HepG2 (cell line): Measurements from ENCODE around the gene RABEP2. TPM values are rescaled to one million over a fixed set of nuclear protein-coding genes. Genes with fewer than 3 reads are reported as not detected.

Source experiments
- ATAC-seq: fragments of 200-7000 bp; cut with Tn5 transposase; 3 replicates; pipeline ENCODE4 v1.9.1; 2020; ENCODE audit warnings: mild to moderate bottlenecking, moderate library complexity
- BruUV-seq: library from RNA; stranded (reverse); fragments of 400-500 nt; replicated peaks from 2 replicates; lab custom pipeline; 2021; lab: Mats Ljungman, UMichigan
- CTCF ChIA-PET: fragments of 300-600 bp; formaldehyde crosslinking; extraction: SDS; loops from one replicate; lab custom pipeline; 2021; ENCODE audit warnings: low total read pairs, inconsistent platforms, low intra/inter-chr PET ratio; lab: Yijun Ruan, JAX
- POLR2A ChIA-PET: fragments of 350-600 bp; sonication (Branson Sonifier 250); formaldehyde crosslinking; loops from one replicate; lab custom pipeline; 2020; ENCODE audit warnings: antibody characterized with exemption, inconsistent platforms; lab: Yijun Ruan, JAX
- DNase-seq: peaks from one replicate; pipeline ENCODE4 v3.0.0-alpha.2; 2015; ENCODE audit warnings: low spot score
- FAIRE-seq: peaks from 3 replicates; lab custom pipeline; 2011; peaks lifted over from hg19 to GRCh38; lab: Jason Lieb, UNC
- H2AFZ ChIP-seq: one replicate; pipeline ENCODE4 v1.6.1; 2011; ENCODE audit warnings: low read length, inconsistent platforms
- H3K27ac ChIP-seq: fragments of 300-600 bp; 3 replicates; pipeline ENCODE4 v1.8.0; 2011; ENCODE audit warnings: mixed run types, mild to moderate bottlenecking, mixed read lengths, low read length, inconsistent platforms; ENCODE audit not compliant: insufficient read depth; ENCODE audit errors: extremely low read length
- H3K27me3 ChIP-seq, 2 experiments: fragments of 200-600 bp in 1 of 2; 2 replicates in 1 of 2; 3 replicates in 1 of 2; pipeline versions ENCODE4 v1.6.0 to v1.8.0; 2011; ENCODE audit warnings: low read length in 2 of 2, mild to moderate bottlenecking in 2 of 2, moderate library complexity in 2 of 2, inconsistent platforms in 1 of 2; ENCODE audit not compliant: insufficient read depth in 2 of 2, control insufficient read depth in 1 of 2
- H3K36me3 ChIP-seq, 2 experiments: fragments of 200-600 bp in 1 of 2; replicated peaks in 1 of 2; 2 replicates in 1 of 2; 3 replicates in 1 of 2; pipeline versions ENCODE4 v1.5.1 to v1.8.0; 2011; ENCODE audit warnings: low read length in 2 of 2, inconsistent platforms in 1 of 2; ENCODE audit not compliant: insufficient read depth in 2 of 2, control insufficient read depth in 1 of 2
- H3K4me1 ChIP-seq: 2 replicates; pipeline ENCODE4 v1.5.1; 2012; ENCODE audit warnings: low read length, inconsistent platforms; ENCODE audit not compliant: insufficient read depth
- H3K4me2 ChIP-seq: 2 replicates; pipeline ENCODE4 v1.6.0; 2011; ENCODE audit warnings: low read depth, low read length, inconsistent platforms
- H3K4me3 ChIP-seq, 3 experiments: fragments of 200-600 bp in 1 of 3; sonication (generic), shearing (Covaris generic) in 1 of 3; replicated peaks in 1 of 3; 2 replicates each; pipeline ENCODE4 v1.5.1; 2011 to 2016; ENCODE audit warnings: low read length in 3 of 3, inconsistent platforms in 2 of 3, low read depth in 2 of 3, mild to moderate bottlenecking in 2 of 3, control low read depth in 1 of 3, mixed read lengths in 1 of 3; ENCODE audit not compliant: insufficient read depth in 1 of 3
- H3K79me2 ChIP-seq: one replicate; pipeline ENCODE4 v1.6.1; 2011; ENCODE audit warnings: low read length, inconsistent platforms; ENCODE audit not compliant: insufficient read depth
- H3K9ac ChIP-seq: 2 replicates; pipeline ENCODE4 v1.6.0; 2011; ENCODE audit warnings: mild to moderate bottlenecking, low read depth, low read length, inconsistent platforms; ENCODE audit not compliant: insufficient read depth
- H3K9me3 ChIP-seq: 2 replicates; pipeline ENCODE4 v1.5.1; 2012; ENCODE audit warnings: mild to moderate bottlenecking, low read length
- H4K20me1 ChIP-seq: 2 replicates; pipeline ENCODE4 v1.6.0; 2011; ENCODE audit warnings: inconsistent platforms, mild to moderate bottlenecking, low read length, moderate library complexity; ENCODE audit not compliant: insufficient read depth
- EEA1 ChIP-seq: sonication (generic); formaldehyde crosslinking; IDR thresholded peaks from 2 replicates; pipeline ENCODE4 v1.5.1; 2020; ENCODE audit warnings: mild to moderate bottlenecking, missing genetic modification reagents, borderline replicate concordance
- KDM6A ChIP-seq: IDR thresholded peaks from 2 replicates; pipeline ENCODE4 v1.6.1; 2016; ENCODE audit warnings: low read depth
- MIXL1 ChIP-seq: IDR thresholded peaks from 2 replicates; pipeline ENCODE4 v1.6.1; 2016
- RARA ChIP-seq: IDR thresholded peaks from 2 replicates; pipeline ENCODE4 v1.6.1; 2016; ENCODE audit warnings: missing genetic modification reagents, missing compliant biosample characterization
- RORA ChIP-seq: sonication (generic); formaldehyde crosslinking; IDR thresholded peaks from 2 replicates; pipeline ENCODE4 v1.5.0; 2020; ENCODE audit warnings: mild to moderate bottlenecking, missing genetic modification reagents, moderate library complexity
- SMAD1 ChIP-seq: sonication (generic); formaldehyde crosslinking; IDR thresholded peaks from 2 replicates; pipeline ENCODE4 v1.4.0; 2020; ENCODE audit warnings: missing genetic modification reagents, low read depth, mild to moderate bottlenecking, borderline replicate concordance
- SMAD3 ChIP-seq: sonication (generic); formaldehyde crosslinking; IDR thresholded peaks from 2 replicates; pipeline ENCODE4 v1.4.0; 2020; ENCODE audit warnings: missing genetic modification reagents
- SMARCC2 ChIP-seq: fragments of 450-650 bp; IDR thresholded peaks from 2 replicates; pipeline ENCODE4 v1.6.1; 2017; ENCODE audit warnings: antibody characterized with exemption, mild to moderate bottlenecking
- SMC3 ChIP-seq: IDR thresholded peaks from 2 replicates; pipeline ENCODE4 v1.6.1; 2011; ENCODE audit warnings: low read length, improper control_type of control experiment
- STAG1 ChIP-seq: sonication (generic); formaldehyde crosslinking; IDR thresholded peaks from 2 replicates; pipeline ENCODE4 v1.4.0; 2020; ENCODE audit warnings: missing genetic modification reagents
- ZNF431 ChIP-seq: sonication (generic); formaldehyde crosslinking; IDR thresholded peaks from 2 replicates; pipeline ENCODE4 v1.9.0; 2022; ENCODE audit warnings: missing genetic modification reagents, low read depth, mild to moderate bottlenecking, borderline replicate concordance
- ZNF644 ChIP-seq: IDR thresholded peaks from 2 replicates; pipeline ENCODE4 v1.6.1; 2016; ENCODE audit warnings: low read depth
- ZNF652 ChIP-seq: IDR thresholded peaks from 2 replicates; pipeline ENCODE4 v1.6.1; 2016; ENCODE audit warnings: low read depth, borderline replicate concordance
- ZNF737 ChIP-seq: sonication (generic); formaldehyde crosslinking; IDR thresholded peaks from 2 replicates; pipeline ENCODE4 v1.5.0; 2020; ENCODE audit warnings: missing genetic modification reagents, mild to moderate bottlenecking, borderline replicate concordance
- ZNF777 ChIP-seq: sonication (generic); formaldehyde crosslinking; IDR thresholded peaks from 2 replicates; pipeline ENCODE4 v1.4.0; 2020; ENCODE audit warnings: missing genetic modification reagents
- ZSCAN12 ChIP-seq: sonication (generic); formaldehyde crosslinking; IDR thresholded peaks from 2 replicates; pipeline ENCODE4 v1.9.0; 2021; ENCODE audit warnings: mild to moderate bottlenecking, missing genetic modification reagents
- WGBS: methylation state at CpG from one replicate; pipeline ENCODE4 v1.1.6; 2017; ENCODE audit warnings: low lambda C conversion rate; 5-methylcytosine and 5-hydroxymethylcytosine counted together
- in situ Hi-C: cut with HindIII; loops from 2 replicates; pipeline ENCODE4 v1.10.0; 2017; ENCODE audit warnings: low pct_unique_long_range_greater_than_20kb; ENCODE audit not compliant: extremely low pct_ligation_motif_present
- intact Hi-C: fragments of 100-400 bp; cut with micrococcal nuclease; formaldehyde crosslinking; loops from one replicate; pipeline ENCODE4 v1.10.0; 2022; ENCODE audit not compliant: unreplicated experiment
- polyA plus RNA-seq, 8 experiments: library from polyadenylated mRNA; depleted of rRNA in 3 of 8; stranded (reverse) in 7 of 8; unstranded in 1 of 8; fragments of >200 nt; fragmentation: Illumina TruSeq in 4 of 8; extraction: Trizol in 4 of 8; gene quantifications; 2 replicates each; pipeline versions ENCODE4 v1.2.1 to v1.2.3, GENCODE V29; 2011 to 2016; ENCODE audit warnings: low read depth in 4 of 8, missing spikeins in 1 of 8, mixed read lengths in 1 of 8; ENCODE audit not compliant: insufficient read depth in 1 of 8
- total RNA-seq, 5 experiments: library from RNA; depleted of rRNA; stranded (reverse); fragments of >200 nt; fragmentation: Illumina TruSeq; extraction: Trizol; gene quantifications; 2 replicates each; pipeline ENCODE4 v1.2.3, GENCODE V29; 2016; ENCODE audit warnings: low read depth in 1 of 5
- TF ChIP-seq, protein P1 (sequence below): sonication (generic); formaldehyde crosslinking; conservative IDR thresholded peaks from 2 replicates; pipeline ENCODE4 v1.4.0; 2020; ENCODE audit warnings: missing genetic modification reagents
- TF ChIP-seq, protein P2 (sequence below): sonication (generic); formaldehyde crosslinking; IDR thresholded peaks from 2 replicates; pipeline ENCODE4 v1.4.0; 2020; ENCODE audit warnings: missing genetic modification reagents, borderline replicate concordance
- TF ChIP-seq, protein P3 (sequence below): IDR thresholded peaks from 2 replicates; pipeline ENCODE4 v1.6.1; 2016; ENCODE audit warnings: missing genetic modification reagents, missing compliant biosample characterization
- TF ChIP-seq, protein P4 (sequence below): sonication (generic); formaldehyde crosslinking; IDR thresholded peaks from 2 replicates; pipeline ENCODE4 v1.4.0; 2020; ENCODE audit warnings: missing genetic modification reagents

RABEP2 gene
- total and polyA plus RNA-seq, 2 of the 13 experiments (the other 11 are each of a cell fraction or from before 2014, with no cell fraction given), result 10.8 to 18.4 TPM

DNA sequence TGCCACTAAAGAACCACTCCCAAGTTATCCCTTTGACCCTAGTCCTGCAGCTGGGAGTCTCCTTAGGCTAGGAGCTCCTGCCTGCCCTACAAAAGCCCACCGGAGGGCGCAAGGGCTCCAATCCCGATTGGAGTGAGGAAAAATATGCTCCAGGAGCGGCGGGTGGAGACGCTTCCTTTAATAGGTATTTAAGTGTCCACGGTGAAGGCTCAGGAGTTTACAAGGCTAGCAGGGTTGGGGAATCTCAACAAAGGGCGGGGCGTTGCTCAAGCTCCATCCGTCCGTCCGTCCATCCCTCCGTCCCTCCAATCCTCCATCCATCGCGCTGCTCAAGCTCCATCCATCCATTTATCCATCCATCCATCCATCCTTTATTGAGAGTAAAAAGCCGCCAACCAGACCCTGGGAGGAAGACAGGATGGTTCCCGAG lies 49.0 kb upstream of the RABEP2 start:
- peak overlapping the region; percentile 60 for H3K27ac ChIP-seq
- no peaks in the 10 kb centered on the region for H3K9me3 ChIP-seq
- DNase-seq (peak; percentile 70), FAIRE-seq (peak; percentile 73), ATAC-seq (peak; percentile 79)
- peak overlapping the region; percentile 88 for H3K9ac ChIP-seq
- CTCF ChIA-PET, result no interaction called here
- H4K20me1 ChIP-seq, result no peaks in the 10 kb centered on the region
- WGBS, result 1% methylated on average over 17 of the region's 17 CpGs
- H3K36me3 ChIP-seq, result peaks cover 6% of the 10 kb centered on the region in 2 experiments; a peak in 3 of 5 replicates
- intact Hi-C loops (no loop called here), in situ Hi-C loops (no loop called here)
- peak overlapping the region; percentile 90 for H2AFZ ChIP-seq
- H3K4me3 ChIP-seq, result peak overlapping the region; percentile 93 to 100 (median 100)
- no peaks in the 10 kb centered on the region; a peak in 1 of 5 replicates for H3K27me3 ChIP-seq
- H3K4me1 ChIP-seq, result peaks cover 24% of the 10 kb centered on the region
- H3K79me2 ChIP-seq, result peaks cover 17% of the 10 kb centered on the region
- TSS peak; percentile 99 for BruUV-seq
- H3K4me2 ChIP-seq, result peak overlapping the region; percentile 94
- POLR2A ChIA-PET, result interaction anchor here (0.7 to 1.9 kb wide), 9 partner anchors 9 to 151 kb away, joined by 3 to 10 read pairs (median 5); partner anchors contain the start of genes ATXN2L, NFATC2IP and TUFM
- 0 out of 2 replicates have a peak, but pooled peaks have one; percentile 12 for TF ChIP-seq KDM6A
- TF ChIP-seq, protein P1, sequence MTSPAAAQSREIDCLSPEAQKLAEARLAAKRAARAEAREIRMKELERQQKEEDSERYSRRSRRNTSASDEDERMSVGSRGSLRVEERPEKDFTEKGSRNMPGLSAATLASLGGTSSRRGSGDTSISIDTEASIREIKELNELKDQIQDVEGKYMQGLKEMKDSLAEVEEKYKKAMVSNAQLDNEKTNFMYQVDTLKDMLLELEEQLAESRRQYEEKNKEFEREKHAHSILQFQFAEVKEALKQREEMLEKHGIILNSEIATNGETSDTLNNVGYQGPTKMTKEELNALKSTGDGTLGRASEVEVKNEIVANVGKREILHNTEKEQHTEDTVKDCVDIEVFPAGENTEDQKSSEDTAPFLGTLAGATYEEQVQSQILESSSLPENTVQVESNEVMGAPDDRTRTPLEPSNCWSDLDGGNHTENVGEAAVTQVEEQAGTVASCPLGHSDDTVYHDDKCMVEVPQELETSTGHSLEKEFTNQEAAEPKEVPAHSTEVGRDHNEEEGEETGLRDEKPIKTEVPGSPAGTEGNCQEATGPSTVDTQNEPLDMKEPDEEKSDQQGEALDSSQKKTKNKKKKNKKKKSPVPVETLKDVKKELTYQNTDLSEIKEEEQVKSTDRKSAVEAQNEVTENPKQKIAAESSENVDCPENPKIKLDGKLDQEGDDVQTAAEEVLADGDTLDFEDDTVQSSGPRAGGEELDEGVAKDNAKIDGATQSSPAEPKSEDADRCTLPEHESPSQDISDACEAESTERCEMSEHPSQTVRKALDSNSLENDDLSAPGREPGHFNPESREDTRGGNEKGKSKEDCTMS, result 0 out of 2 replicates have a peak, but pooled peaks have one; percentile 34
- TF ChIP-seq SMAD3, result peak; percentile 17; the same call in 1 of the 2 replicates
- TF ChIP-seq, protein P2, sequence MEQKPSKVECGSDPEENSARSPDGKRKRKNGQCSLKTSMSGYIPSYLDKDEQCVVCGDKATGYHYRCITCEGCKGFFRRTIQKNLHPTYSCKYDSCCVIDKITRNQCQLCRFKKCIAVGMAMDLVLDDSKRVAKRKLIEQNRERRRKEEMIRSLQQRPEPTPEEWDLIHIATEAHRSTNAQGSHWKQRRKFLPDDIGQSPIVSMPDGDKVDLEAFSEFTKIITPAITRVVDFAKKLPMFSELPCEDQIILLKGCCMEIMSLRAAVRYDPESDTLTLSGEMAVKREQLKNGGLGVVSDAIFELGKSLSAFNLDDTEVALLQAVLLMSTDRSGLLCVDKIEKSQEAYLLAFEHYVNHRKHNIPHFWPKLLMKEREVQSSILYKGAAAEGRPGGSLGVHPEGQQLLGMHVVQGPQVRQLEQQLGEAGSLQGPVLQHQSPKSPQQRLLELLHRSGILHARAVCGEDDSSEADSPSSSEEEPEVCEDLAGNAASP (CRISPR knock-in tag), result 0 out of 2 replicates have a peak, but pooled peaks have one; percentile 14
- no peak for TF ChIP-seq ZNF652 (CRISPR knock-in tag)
- peak; percentile 61 for TF ChIP-seq SMC3
- 0 out of 2 replicates have a peak, but pooled peaks have one; percentile 8 for TF ChIP-seq ZNF644 (CRISPR knock-in tag)
- no peak for TF ChIP-seq ZNF737 (CRISPR knock-in tag)
- 0 out of 2 replicates have a peak, but pooled peaks have one; percentile 29 for TF ChIP-seq EEA1
- TF ChIP-seq, protein P3, sequence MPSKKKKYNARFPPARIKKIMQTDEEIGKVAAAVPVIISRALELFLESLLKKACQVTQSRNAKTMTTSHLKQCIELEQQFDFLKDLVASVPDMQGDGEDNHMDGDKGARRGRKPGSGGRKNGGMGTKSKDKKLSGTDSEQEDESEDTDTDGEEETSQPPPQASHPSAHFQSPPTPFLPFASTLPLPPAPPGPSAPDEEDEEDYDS (CRISPR knock-in tag), result no peak
- no peak for TF ChIP-seq ZSCAN12 (CRISPR knock-in tag)
- peak; percentile 3; the same call in 1 of the 2 replicates for TF ChIP-seq SMARCC2
- TF ChIP-seq ZNF431, result 0 out of 2 replicates have a peak, but pooled peaks have one; percentile 5
- no peak; the same call in 1 of the 2 replicates for TF ChIP-seq ZNF777 (CRISPR knock-in tag)
- TF ChIP-seq, protein P4, sequence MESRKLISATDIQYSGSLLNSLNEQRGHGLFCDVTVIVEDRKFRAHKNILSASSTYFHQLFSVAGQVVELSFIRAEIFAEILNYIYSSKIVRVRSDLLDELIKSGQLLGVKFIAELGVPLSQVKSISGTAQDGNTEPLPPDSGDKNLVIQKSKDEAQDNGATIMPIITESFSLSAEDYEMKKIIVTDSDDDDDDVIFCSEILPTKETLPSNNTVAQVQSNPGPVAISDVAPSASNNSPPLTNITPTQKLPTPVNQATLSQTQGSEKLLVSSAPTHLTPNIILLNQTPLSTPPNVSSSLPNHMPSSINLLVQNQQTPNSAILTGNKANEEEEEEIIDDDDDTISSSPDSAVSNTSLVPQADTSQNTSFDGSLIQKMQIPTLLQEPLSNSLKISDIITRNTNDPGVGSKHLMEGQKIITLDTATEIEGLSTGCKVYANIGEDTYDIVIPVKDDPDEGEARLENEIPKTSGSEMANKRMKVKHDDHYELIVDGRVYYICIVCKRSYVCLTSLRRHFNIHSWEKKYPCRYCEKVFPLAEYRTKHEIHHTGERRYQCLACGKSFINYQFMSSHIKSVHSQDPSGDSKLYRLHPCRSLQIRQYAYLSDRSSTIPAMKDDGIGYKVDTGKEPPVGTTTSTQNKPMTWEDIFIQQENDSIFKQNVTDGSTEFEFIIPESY, result 0 out of 2 replicates have a peak, but pooled peaks have one; percentile 6
- TF ChIP-seq RORA, result no peak
- TF ChIP-seq RARA (CRISPR knock-in tag), result 0 out of 2 replicates have a peak, but pooled peaks have one; percentile 12
- TF ChIP-seq SMAD1, result peak; percentile 6; the same call in 1 of the 2 replicates
- TF ChIP-seq STAG1, result peak; percentile 68
- TF ChIP-seq MIXL1 (CRISPR knock-in tag), result peak; percentile 12; the same call in 1 of the 2 replicates
